ENCODE results near the gene ALS2.
"Not testable (repeated sequence)": the region's sequence is repeated elsewhere in the genome, so short reads cannot be mapped to it uniquely, and the experiment has no call there.

Gene ALS2

DNA sequence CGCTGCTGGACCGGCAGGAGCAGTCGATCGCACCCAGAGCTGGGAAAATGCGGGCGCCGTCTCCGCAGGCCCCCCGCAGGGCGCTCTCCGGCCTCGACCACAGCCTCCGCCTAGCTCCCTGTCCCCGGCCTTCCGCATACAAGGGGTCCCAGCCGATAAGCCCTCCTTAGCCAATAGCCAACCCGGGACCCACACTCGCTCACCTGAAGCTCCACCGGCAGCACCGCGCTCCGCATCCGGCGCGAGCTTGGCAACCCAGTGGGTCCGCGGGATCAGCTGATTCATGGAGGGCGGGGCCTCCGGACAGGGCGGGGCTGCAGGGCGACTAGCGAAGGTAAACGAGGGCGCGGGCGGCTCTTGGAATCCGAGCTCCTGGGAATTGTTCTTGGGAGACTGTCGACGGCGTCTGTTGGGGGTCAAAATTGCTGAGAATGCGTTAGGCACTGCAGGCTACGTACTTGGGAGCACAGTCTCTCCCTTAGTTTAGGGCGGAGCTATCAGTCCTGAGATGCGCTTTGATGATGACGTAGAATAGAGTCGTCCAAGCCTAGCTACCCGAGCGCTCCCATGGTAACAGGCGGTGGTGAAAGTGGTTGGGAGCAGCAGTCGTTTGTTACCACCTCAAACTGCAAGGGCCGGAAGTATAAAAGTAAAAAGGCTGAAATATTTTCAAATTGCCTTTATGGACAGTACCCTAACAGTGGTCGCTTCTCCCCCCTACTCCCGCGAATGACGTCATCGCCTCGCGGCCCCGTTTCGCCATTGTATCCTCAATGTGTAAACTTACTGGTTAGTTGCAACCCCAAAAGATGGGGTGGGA lies at the start of gene ALS2:
ALS2 (minus strand) TSS at position 260 of the 820 bp plus-strand sequence. CDS start 12,048 bp downstream, outside the sequence.
- no peaks in the 10 kb centered on the region for H3K9me3 ChIP-seq (replicated peaks in 1 of 11)
- H3K4me1 ChIP-seq, result peaks cover 14 to 25% (median 22%) of the 10 kb centered on the region in 10 experiments
- no peaks in the 10 kb centered on the region for H3K27me3 ChIP-seq
- no peaks in the 10 kb centered on the region for H3K36me3 ChIP-seq
- peak within 1 kb of the TSS; percentile 75 to 86 (median 80) for H3K27ac ChIP-seq
- peak within 1 kb of the TSS; percentile 79 to 93 (median 87) for H3K9ac ChIP-seq
- H3K4me2 ChIP-seq, result peak within 1 kb of the TSS; percentile 89 to 97 (median 95)
- peak within 1 kb of the TSS; percentile 78 to 99 (median 92) for H3K4me3 ChIP-seq
- 0 out of 22 replicates have a peak, but pooled peaks of 1 of the 11 experiments have one; percentile 40 for TF ChIP-seq Cebpa-rat (IDR thresholded peaks at IDR 0.05)
- H4K20me1 ChIP-seq, result peaks cover 0 to 35% (median 0%) of the 10 kb centered on the region in 11 experiments; a peak in 4 of 22 replicates

DNA sequence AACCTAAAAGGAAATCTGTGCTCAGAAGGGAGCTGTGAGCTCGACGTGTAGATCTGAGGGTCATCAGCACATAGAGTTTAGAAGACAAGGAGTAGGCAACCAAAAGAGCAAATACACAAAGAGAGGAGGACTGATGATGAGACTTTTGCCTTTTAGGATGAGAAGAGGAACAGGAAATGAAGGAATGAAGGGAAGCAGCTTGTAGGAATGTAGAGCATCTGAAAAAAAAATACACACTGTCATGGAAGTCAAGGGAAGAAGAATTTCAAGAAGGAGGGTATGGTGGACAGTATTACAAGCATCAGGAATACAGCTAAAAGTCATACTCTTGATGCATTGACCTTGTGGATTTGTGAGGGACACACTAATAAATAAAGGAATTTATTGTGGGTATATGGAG lies 47.5 kb upstream of the ALS2 start:
- Histone ChIP-seq H3K9ac (no peak overlapping the region), H3K4me2 (no peak overlapping the region), H4K20me1 (no peaks in the 10 kb centered on the region), H3K27ac (no peak overlapping the region), H3K9me3 (replicated peaks in 1 of 11) (peaks cover 0 to 10% (median 0%) of the 10 kb centered on the region in 11 experiments; a peak in 3 of 22 replicates), H3K4me1 (0 out of 20 replicates have a peak, but pooled peaks cover 0 to 7% (median 0%) of the 10 kb centered on the region in 10 experiments), H3K4me3 (no peak overlapping the region), H3K27me3 (no peaks in the 10 kb centered on the region), H3K36me3 (no peaks in the 10 kb centered on the region)
- TF ChIP-seq Cebpa-rat (IDR thresholded peaks at IDR 0.05), result no peak

DNA sequence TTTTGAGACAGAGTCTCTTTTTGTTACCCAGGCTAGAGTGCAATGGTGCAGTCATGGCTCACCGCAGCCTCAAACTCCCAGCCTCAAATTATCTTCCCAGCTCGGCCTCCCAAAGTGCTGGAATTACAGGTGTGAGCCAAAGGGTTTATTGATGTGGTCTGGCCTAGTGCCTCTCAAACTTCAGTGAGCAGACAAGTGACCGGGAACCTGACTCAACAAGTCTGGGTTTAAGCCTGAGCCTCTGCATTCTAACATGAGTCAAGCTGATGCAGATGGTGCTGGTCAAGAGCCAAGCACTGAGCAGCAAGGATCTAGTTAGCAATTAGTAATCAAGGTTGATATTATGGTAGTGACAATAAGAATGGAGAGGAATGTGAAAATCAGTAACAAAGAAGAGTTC lies 46.9 kb upstream of the ALS2 start:
- Histone ChIP-seq H3K9me3 (replicated peaks in 1 of 11) (peaks cover 0 to 10% (median 0%) of the 10 kb centered on the region in 11 experiments; a peak in 3 of 22 replicates), H3K4me1 (0 out of 20 replicates have a peak, but pooled peaks cover 0 to 7% (median 0%) of the 10 kb centered on the region in 10 experiments), H4K20me1 (no peaks in the 10 kb centered on the region), H3K4me2 (no peak overlapping the region), H3K9ac (no peak overlapping the region), H3K4me3 (no peak overlapping the region), H3K27me3 (no peaks in the 10 kb centered on the region), H3K27ac (no peak overlapping the region), H3K36me3 (no peaks in the 10 kb centered on the region)
- no peak for TF ChIP-seq Cebpa-rat (IDR thresholded peaks at IDR 0.05)

DNA sequence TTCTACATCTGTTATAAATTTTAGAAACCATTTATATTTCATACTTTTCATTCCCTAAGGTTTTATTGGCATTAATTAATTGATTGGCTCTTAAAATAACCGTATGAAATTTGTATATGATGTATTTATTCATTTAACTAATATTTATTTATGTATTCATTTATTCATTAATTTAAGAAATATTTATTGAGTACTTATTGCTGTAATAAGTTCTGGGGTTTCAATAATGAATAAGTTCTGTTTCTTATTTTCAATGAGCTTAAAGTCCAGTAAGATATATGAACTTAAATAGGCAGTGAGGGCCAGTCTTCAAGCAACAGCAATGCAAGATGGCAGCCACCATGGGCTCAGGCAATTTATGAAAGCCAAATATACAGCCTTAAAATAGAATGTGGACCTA lies 43.5 kb upstream of the ALS2 start:
- Histone ChIP-seq H4K20me1 (no peaks in the 10 kb centered on the region), H3K9me3 (replicated peaks in 1 of 11) (peaks cover 0 to 10% (median 0%) of the 10 kb centered on the region in 11 experiments; a peak in 3 of 22 replicates), H3K4me2 (no peak overlapping the region; a peak in 1 of 22 replicates), H3K4me3 (no peak overlapping the region), H3K27me3 (no peaks in the 10 kb centered on the region), H3K36me3 (no peaks in the 10 kb centered on the region), H3K4me1 (0 out of 20 replicates have a peak, but pooled peaks cover 0 to 7% (median 0%) of the 10 kb centered on the region in 10 experiments), H3K9ac (no peak overlapping the region), H3K27ac (no peak overlapping the region)
- no peak for TF ChIP-seq Cebpa-rat (IDR thresholded peaks at IDR 0.05)

DNA sequence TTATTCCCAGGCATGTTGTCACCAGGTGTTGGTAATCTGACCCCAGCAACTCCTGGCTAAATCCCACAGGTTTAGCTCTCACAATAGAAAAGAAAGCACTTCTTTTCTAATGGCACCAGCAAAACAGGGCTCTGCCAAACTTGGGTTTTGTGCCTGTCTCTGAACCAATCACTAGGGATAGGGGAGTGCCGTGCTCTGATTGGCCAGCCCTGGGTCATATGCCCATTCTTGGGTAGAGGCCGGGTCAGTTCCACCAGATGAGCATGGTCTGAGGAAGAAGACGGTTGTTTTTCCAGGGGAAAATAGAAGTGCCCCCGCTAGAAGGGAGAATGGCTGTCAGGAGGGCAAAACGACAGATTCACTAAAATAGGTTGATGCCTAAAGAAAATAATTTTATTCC lies 40.3 kb upstream of the ALS2 start:
- Histone ChIP-seq H3K4me2 (no peak overlapping the region), H3K27ac (no peak overlapping the region), H3K9me3 (replicated peaks in 1 of 11) (peaks cover 15 to 26% (median 16%) of the 10 kb centered on the region in 11 experiments; a peak in 21 of 22 replicates), H3K9ac (no peak overlapping the region), H4K20me1 (no peaks in the 10 kb centered on the region), H3K4me1 (0 out of 20 replicates have a peak, but pooled peaks cover 0 to 7% (median 0%) of the 10 kb centered on the region in 10 experiments), H3K27me3 (no peaks in the 10 kb centered on the region), H3K36me3 (no peaks in the 10 kb centered on the region), H3K4me3 (no peak overlapping the region)
- TF ChIP-seq Cebpa-rat (IDR thresholded peaks at IDR 0.05), result no peak

DNA sequence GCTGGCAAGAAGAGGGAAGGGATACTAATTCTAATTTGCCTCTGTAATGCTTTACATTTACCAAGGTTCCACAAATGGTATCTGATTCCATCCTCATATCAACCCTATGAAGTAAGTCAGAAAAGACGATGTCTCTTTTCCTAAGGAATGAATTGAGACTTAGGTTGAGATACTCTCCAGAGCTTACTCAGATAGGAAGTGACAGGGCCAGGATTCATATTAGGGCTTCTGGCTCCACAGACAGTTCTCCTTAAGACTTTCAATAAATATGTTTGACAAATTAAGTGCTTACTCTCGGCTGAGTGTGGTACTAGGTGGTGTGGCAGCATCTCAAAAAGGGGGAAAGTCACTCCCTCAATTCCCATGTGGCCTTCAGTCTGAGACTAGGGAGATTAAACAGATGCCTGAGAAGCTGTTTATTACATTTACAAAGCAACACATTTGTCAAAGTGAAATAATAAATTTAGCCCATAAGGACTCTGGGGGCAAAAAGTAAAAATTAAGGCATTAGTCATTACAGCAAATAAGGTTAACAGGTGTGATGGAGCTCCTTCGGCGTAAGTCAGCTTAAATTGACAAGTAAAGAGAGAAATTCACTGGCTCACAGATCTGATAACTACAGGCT lies 39.8 kb upstream of the ALS2 start:
- H3K36me3 ChIP-seq, result no peaks in the 10 kb centered on the region
- TF ChIP-seq Cebpa-rat (IDR thresholded peaks at IDR 0.05), result no peak
- no peak overlapping the region for H3K27ac ChIP-seq
- no peak overlapping the region for H3K4me3 ChIP-seq
- no peak overlapping the region for H3K4me2 ChIP-seq
- no peaks in the 10 kb centered on the region for H4K20me1 ChIP-seq
- peaks cover 14 to 23% (median 16%) of the 10 kb centered on the region in 11 experiments; a peak in 21 of 22 replicates for H3K9me3 ChIP-seq (replicated peaks in 1 of 11)
- H3K4me1 ChIP-seq, result 0 out of 20 replicates have a peak, but pooled peaks cover 0 to 3% (median 0%) of the 10 kb centered on the region in 10 experiments
- no peak overlapping the region for H3K9ac ChIP-seq
- no peaks in the 10 kb centered on the region for H3K27me3 ChIP-seq

DNA sequence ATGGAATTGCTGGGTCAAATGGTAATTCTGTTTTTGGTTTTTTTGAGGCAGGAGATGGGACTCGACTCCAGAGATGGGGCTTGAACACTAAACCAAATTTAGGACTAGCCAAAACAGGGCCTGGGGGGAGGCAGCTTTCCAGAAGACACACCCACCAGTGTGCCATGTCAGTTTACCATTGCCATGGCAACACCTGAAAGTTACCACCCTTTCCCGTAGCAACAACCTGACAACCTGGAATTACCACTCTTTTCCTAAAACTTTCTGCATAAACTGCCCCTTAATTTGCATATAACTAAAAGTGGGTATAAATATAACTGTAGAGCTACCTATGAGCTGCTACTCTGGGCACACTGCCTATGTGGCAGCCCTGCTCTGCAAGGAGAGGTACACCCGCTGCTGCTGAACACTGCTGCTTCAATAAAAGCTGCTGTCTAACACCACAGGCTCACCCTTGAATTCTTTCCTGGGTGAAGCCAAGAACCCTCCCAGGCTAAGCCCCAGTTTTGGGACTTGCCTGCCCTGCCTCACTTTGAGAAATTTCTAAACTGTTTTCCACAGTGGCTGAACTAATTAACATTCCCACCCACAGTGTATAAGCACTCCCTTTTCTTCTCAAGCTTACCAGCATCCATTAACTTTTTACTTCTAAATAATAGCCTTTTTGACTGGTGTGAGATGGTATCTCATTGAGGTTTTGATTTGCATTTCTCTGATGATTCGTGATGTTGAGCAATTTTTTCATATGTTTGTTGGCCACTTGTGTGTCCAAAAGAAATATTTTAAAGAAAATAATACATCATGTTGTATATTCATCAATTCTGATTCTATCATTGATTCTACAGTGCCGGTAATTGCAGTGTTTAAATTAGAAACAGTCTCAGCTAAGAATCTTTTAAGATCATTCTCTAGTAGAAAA lies 36.2 kb upstream of the ALS2 start:
- H3K9me3 ChIP-seq (replicated peaks in 1 of 11), result peaks cover 13 to 21% (median 16%) of the 10 kb centered on the region in 11 experiments; a peak in 21 of 22 replicates
- no peak for TF ChIP-seq Cebpa-rat (IDR thresholded peaks at IDR 0.05)
- no peak overlapping the region for H3K9ac ChIP-seq
- no peaks in the 10 kb centered on the region for H3K4me1 ChIP-seq
- no peaks in the 10 kb centered on the region for H3K36me3 ChIP-seq
- no peak overlapping the region for H3K4me2 ChIP-seq
- no peaks in the 10 kb centered on the region for H3K27me3 ChIP-seq
- no peaks in the 10 kb centered on the region for H4K20me1 ChIP-seq
- H3K27ac ChIP-seq, result no peak overlapping the region
- no peak overlapping the region for H3K4me3 ChIP-seq

DNA sequence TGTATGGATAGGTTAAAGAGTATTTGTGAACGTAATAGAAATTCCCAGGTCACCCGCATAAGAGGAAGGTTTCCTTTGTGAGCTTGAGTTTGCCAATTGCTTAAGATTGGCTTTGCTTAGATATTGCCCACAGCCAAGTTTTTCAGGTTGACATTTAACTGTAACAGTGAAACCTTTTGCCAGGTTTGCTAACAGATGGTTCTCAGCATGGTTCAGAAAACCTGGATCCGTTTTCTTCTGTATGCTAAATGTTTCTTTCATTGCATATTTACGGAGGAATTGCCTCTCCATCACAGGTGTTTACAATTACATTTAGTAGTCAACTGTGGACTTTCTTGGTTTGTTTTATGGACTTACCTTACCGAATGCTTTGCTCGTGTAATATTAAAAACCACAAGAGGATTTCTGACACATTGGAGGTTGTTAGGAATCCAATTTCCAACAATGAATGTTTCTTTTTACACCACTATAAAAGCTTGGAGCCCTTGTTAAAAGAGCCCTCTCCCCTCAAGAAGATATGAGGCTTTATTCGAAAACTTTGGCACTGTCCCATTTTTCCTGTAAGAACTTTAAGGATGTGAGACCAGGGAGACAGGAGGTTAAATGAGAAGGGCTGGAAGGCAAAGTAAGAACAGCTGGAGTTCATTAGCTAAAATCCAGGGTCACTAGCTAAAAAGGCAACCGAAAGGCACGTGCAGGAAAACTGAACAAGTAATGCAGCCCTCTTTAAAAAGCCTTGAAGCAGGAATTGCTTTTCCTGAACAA lies 33.4 kb upstream of the ALS2 start:
- TF ChIP-seq Cebpa-rat (IDR thresholded peaks at IDR 0.05), result no peak
- Histone ChIP-seq H3K27ac (no peak overlapping the region), H3K4me1 (no peaks in the 10 kb centered on the region), H3K4me3 (no peak overlapping the region), H3K9ac (no peak overlapping the region), H3K4me2 (no peak overlapping the region), H3K27me3 (no peaks in the 10 kb centered on the region), H3K9me3 (replicated peaks in 1 of 11) (peaks cover 13 to 21% (median 16%) of the 10 kb centered on the region in 11 experiments; a peak in 21 of 22 replicates), H3K36me3 (no peaks in the 10 kb centered on the region), H4K20me1 (no peaks in the 10 kb centered on the region)

DNA sequence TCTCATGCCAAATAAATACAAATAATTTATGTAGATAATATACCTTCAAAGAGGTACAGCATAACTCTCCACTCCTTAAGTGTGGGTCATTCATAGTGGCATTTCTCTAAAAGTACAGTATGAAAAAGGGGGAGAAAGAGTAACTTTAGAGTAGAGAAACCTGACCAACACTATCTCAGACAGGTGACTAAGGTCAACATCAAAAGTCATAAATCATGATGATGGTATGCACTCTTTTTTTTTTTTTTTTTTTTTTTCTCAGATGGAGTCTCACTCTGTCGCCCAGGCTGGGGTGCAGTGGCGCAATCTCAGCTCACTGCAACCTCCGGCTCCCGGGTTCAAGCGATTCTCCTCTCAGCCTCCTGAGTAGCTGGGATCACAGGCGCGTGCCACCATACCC lies 29.9 kb upstream of the ALS2 start:
- not testable (repeated sequence) for H3K36me3 ChIP-seq; H4K20me1 ChIP-seq; H3K4me3 ChIP-seq; H3K27me3 ChIP-seq; H3K27ac ChIP-seq; H3K4me2 ChIP-seq; H3K9me3 ChIP-seq (replicated peaks in 1 of 11); H3K9ac ChIP-seq
- H3K4me1 ChIP-seq, result peaks cover 5 to 24% (median 19%) of the 10 kb centered on the region in 10 experiments; a peak in 17 of 20 replicates

Data from BLaER1 treated with 17β-estradiol and CSF1 and Interleukin-3, amounts not matched to agents 10 nM and 100 nM (cell line).